Breast epithelium (tissue), 4 donors: Measurements from ENCODE around the gene CFAP251. TPM values are rescaled to one million over a fixed set of nuclear protein-coding genes. Genes with fewer than 3 reads are reported as not detected.
A peak's percentile ranks its signal among the peaks of the same experiment; 100 is the strongest.

Experiments used
- DNase-seq, 2 donors: peaks; one replicate each; pipeline ENCODE4 v3.0.0-alpha.2; 2019; ENCODE audit warnings: low spot score in 2 of 2
- H3K27ac ChIP-seq, 2 donors: fragments of 200-600 bp; sonication (generic) in 1 of 2; one replicate each; pipeline ENCODE4 v1.5.1; 2016 to 2019; ENCODE audit warnings: mild to moderate bottlenecking in 1 of 2
- H3K27me3 ChIP-seq, 2 donors: fragments of 200-600 bp; sonication (generic) in 1 of 2; one replicate each; pipeline versions ENCODE4 v1.5.1 to v1.6.0; 2017 to 2019; ENCODE audit warnings: control low read depth in 1 of 2, mild to moderate bottlenecking in 1 of 2
- H3K36me3 ChIP-seq: fragments of 200-600 bp; one replicate; pipeline ENCODE4 v1.5.1; 2019
- H3K4me1 ChIP-seq, 2 donors: fragments of 200-600 bp; sonication (generic); one replicate each; pipeline ENCODE4 v1.5.1; 2016 to 2019; ENCODE audit warnings: control low read depth in 1 of 2
- H3K4me3 ChIP-seq, 3 donors: fragments of 200-600 bp; sonication (generic); 1 replicate in 2 of 3; 2 replicates in 1 of 3; pipeline ENCODE4 v1.5.1; 2016 to 2019; ENCODE audit warnings: mild to moderate bottlenecking in 3 of 3, moderate library complexity in 2 of 3
- H3K9me3 ChIP-seq, 2 donors: fragments of 200-600 bp; sonication (generic) in 1 of 2; one replicate each; pipeline ENCODE4 v1.5.1; 2016 to 2019; ENCODE audit warnings: control low read depth in 1 of 2
- POLR2A ChIP-seq: fragments of 450-650 bp; IDR thresholded peaks from one replicate; pipeline ENCODE4 v1.6.1; 2016; ENCODE audit warnings: antibody characterized with exemption, mild to moderate bottlenecking, moderate library complexity
- POLR2AphosphoS5 ChIP-seq, 3 donors: sonication (generic); formaldehyde crosslinking; IDR thresholded peaks; one replicate each; pipeline ENCODE4 v1.6.1; 2017; ENCODE audit warnings: antibody characterized with exemption in 3 of 3
- intact Hi-C: fragments of 100-400 bp; cut with DNase I; formaldehyde crosslinking; loops from one replicate; pipeline ENCODE4 v1.15.1; 2023; ENCODE audit warnings: low total_unique reads
- total RNA-seq, 3 donors: library from RNA; depleted of rRNA; stranded (reverse); fragments of >200 nt; gene quantifications; one replicate each; pipeline ENCODE4 v1.1.0, GENCODE V29; 2016
- TF ChIP-seq, protein P1 (sequence below), 3 donors: fragments of 450-650 bp; IDR thresholded peaks; one replicate each; pipeline ENCODE4 v1.5.1; 2016 to 2017; ENCODE audit warnings: antibody characterized with exemption in 3 of 3, mild to moderate bottlenecking in 3 of 3, moderate library complexity in 3 of 3

The CFAP251 gene
- total RNA-seq, 3 donors from 2014 or later = 4.8 to 8.2 (median 6.7) TPM

- intact Hi-C loops = no loop called here
- Histone ChIP-seq H3K9me3 (no peaks in the 10 kb centered on the region), H3K4me1 (peaks cover 0 to 15% of the 10 kb centered on the region in 2 donors), H3K36me3 (no peaks in the 10 kb centered on the region), H3K27me3 (no peaks in the 10 kb centered on the region), H3K27ac (peak overlapping the region; percentile 32 to 49), H3K4me3 (no peak overlapping the region)
- TF ChIP-seq, protein P1, sequence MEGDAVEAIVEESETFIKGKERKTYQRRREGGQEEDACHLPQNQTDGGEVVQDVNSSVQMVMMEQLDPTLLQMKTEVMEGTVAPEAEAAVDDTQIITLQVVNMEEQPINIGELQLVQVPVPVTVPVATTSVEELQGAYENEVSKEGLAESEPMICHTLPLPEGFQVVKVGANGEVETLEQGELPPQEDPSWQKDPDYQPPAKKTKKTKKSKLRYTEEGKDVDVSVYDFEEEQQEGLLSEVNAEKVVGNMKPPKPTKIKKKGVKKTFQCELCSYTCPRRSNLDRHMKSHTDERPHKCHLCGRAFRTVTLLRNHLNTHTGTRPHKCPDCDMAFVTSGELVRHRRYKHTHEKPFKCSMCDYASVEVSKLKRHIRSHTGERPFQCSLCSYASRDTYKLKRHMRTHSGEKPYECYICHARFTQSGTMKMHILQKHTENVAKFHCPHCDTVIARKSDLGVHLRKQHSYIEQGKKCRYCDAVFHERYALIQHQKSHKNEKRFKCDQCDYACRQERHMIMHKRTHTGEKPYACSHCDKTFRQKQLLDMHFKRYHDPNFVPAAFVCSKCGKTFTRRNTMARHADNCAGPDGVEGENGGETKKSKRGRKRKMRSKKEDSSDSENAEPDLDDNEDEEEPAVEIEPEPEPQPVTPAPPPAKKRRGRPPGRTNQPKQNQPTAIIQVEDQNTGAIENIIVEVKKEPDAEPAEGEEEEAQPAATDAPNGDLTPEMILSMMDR (IDR thresholded peaks at IDR 0.05) = no peak
- TF ChIP-seq POLR2A (no peak), POLR2AphosphoS5 (IDR thresholded peaks at IDR 0.05) (no peak)
- no peak for DNase-seq
Measured at GRCh38 chr12:121893961-121894460, 24.4 kb upstream of the CFAP251 start.

DNA sequence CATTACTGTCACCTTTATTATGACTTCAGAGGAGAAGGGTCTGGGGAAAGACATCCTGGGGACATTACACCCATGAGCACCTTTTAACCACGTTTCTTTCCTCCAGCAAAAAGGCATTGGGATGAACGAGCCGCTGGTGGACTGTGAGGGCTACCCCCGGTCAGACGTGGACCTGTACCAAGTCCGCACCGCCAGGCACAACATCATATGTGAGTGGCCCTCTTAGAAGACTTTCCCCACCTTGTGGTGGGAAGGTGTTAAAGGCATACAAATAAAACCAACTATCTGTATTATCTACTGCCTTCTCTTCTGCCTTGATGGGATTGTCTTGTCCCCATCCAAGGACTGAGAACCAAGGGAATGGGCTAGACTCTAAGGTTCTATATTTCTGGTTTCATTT, 23.8 kb upstream of the CFAP251 start:
- Histone ChIP-seq H3K9me3 (no peaks in the 10 kb centered on the region), H3K4me1 (peaks cover 0 to 13% of the 10 kb centered on the region in 2 donors), H3K36me3 (peaks cover 2% of the 10 kb centered on the region), H3K27ac (peak overlapping the region in 1 of 2 donors; percentile 49), H3K27me3 (no peaks in the 10 kb centered on the region), H3K4me3 (no peak overlapping the region)
- intact Hi-C loops = no loop called here
- no peak for TF ChIP-seq POLR2AphosphoS5 (IDR thresholded peaks at IDR 0.05)
- TF ChIP-seq, protein P1 (IDR thresholded peaks at IDR 0.05) = no peak
- no peak for DNase-seq

- Histone ChIP-seq H3K27ac (no peak overlapping the region), H3K27me3 (no peaks in the 10 kb centered on the region), H3K4me3 (no peak overlapping the region), H3K36me3 (peaks cover 10% of the 10 kb centered on the region), H3K9me3 (no peaks in the 10 kb centered on the region), H3K4me1 (peaks cover 0 to 5% of the 10 kb centered on the region in 2 donors)
- intact Hi-C loops = no loop called here
- DNase-seq = no peak
- no peak for TF ChIP-seq POLR2AphosphoS5 (IDR thresholded peaks at IDR 0.05)
- no peak for TF ChIP-seq POLR2A
- TF ChIP-seq, protein P1 (IDR thresholded peaks at IDR 0.05) = no peak
Measured at GRCh38 chr12:121898287-121898686, 20.1 kb upstream of the CFAP251 start.

- intact Hi-C loops = no loop called here
- Histone ChIP-seq H3K9me3 (no peaks in the 10 kb centered on the region), H3K36me3 (peaks cover 10% of the 10 kb centered on the region), H3K4me3 (no peak overlapping the region), H3K27me3 (no peaks in the 10 kb centered on the region), H3K27ac (no peak overlapping the region), H3K4me1 (no peaks in the 10 kb centered on the region)
- DNase-seq = no peak
- TF ChIP-seq POLR2A (no peak), POLR2AphosphoS5 (IDR thresholded peaks at IDR 0.05) (no peak)
- TF ChIP-seq, protein P1 (IDR thresholded peaks at IDR 0.05) = no peak
Measured at GRCh38 chr12:121899590-121899989, 18.8 kb upstream of the CFAP251 start.

- H3K36me3 ChIP-seq = peaks cover 10% of the 10 kb centered on the region
- H3K27me3 ChIP-seq = no peaks in the 10 kb centered on the region
- no peak overlapping the region for H3K4me3 ChIP-seq
- H3K9me3 ChIP-seq = no peaks in the 10 kb centered on the region
- no peaks in the 10 kb centered on the region for H3K4me1 ChIP-seq
- TF ChIP-seq, protein P1 (IDR thresholded peaks at IDR 0.05) = no peak
- no peak for TF ChIP-seq POLR2AphosphoS5 (IDR thresholded peaks at IDR 0.05)
- TF ChIP-seq POLR2A = no peak
- intact Hi-C loops = no loop called here
- H3K27ac ChIP-seq = no peak overlapping the region
- DNase-seq = no peak
Measured at GRCh38 chr12:121903202-121903601, 15.2 kb upstream of the CFAP251 start.
